Adrenal gland (tissue), 12 donors: ENCODE results near the gene MPI. TPM values are rescaled to one million over a fixed set of nuclear protein-coding genes. Genes with fewer than 3 reads are reported as not detected.

ENCODE experiments used
- DNase-seq, 7 donors: peaks; one replicate each; pipeline ENCODE4 v3.0.0-alpha.2; 2019 to 2020
- H3K27ac ChIP-seq, 5 donors: fragments of 200-600 bp; sonication (generic) in 4 of 5; 1 replicate in 3 of 5; 2 replicates in 2 of 5; pipeline versions ENCODE4 v1.5.1 to v1.8.0; 2016 to 2020; ENCODE audit warnings: mild to moderate bottlenecking in 1 of 5
- H3K27me3 ChIP-seq: fragments of 200-600 bp; 2 replicates; pipeline ENCODE4 v1.8.0; 2021
- H3K36me3 ChIP-seq, 2 donors: fragments of 200-600 bp; replicated peaks in 1 of 2; 1 replicate in 1 of 2; 2 replicates in 1 of 2; pipeline versions ENCODE4 v1.5.1 to v1.8.0; 2018 to 2022
- H3K4me1 ChIP-seq, 2 donors: fragments of 200-600 bp; replicated peaks in 1 of 2; 1 replicate in 1 of 2; 2 replicates in 1 of 2; pipeline versions ENCODE4 v1.5.1 to v1.8.0; 2018 to 2021
- H3K4me3 ChIP-seq, 4 donors: fragments of 200-600 bp; sonication (generic) in 3 of 4; one replicate each; pipeline ENCODE4 v1.5.1; 2016 to 2018
- H3K9me3 ChIP-seq, 3 donors: fragments of 200-600 bp; sonication (generic) in 1 of 3; replicated peaks in 1 of 3; 1 replicate in 2 of 3; 2 replicates in 1 of 3; pipeline versions ENCODE4 v1.5.1 to v1.8.0; 2016 to 2021
- POLR2A ChIP-seq, 2 donors: fragments of 450-650 bp; IDR thresholded peaks; one replicate each; pipeline ENCODE4 v1.6.1; 2017; ENCODE audit warnings: antibody characterized with exemption in 2 of 2, mild to moderate bottlenecking in 2 of 2, moderate library complexity in 1 of 2
- WGBS, 4 donors: extraction: QIAGEN DNeasy Blood & Tissue Kit in 2 of 4; methylation state at CpG; one replicate each; pipeline versions ENCODE4 v1.1.5 to v1.1.7; 2013 to 2017; 5-methylcytosine and 5-hydroxymethylcytosine counted together
- intact Hi-C, 2 donors: fragments of 100-400 bp; cut with DNase I; formaldehyde crosslinking; loops; one replicate each; pipeline versions ENCODE4 v1.14.1 to v1.15.0; 2022 to 2023
- polyA plus RNA-seq, 3 donors: library from polyadenylated mRNA; stranded (reverse); fragments of 200-250 nt in 2 of 3; fragments of 350-450 nt in 1 of 3; fragmentation: Illumina TruSeq in 1 of 3; extraction: RNeasy Lipid Tissue Mini Kit (QIAGEN cat#74804) in 1 of 3; gene quantifications; one replicate each; pipeline ENCODE4 v1.2.3, GENCODE V29; 2013 to 2014
- total RNA-seq, 9 donors: library from RNA; depleted of rRNA in 4 of 9; stranded (reverse); fragments of >200 nt in 4 of 9; fragments of 120-200 nt in 1 of 9; fragmentation: NEBNext Ultra II Directional in 1 of 9; extraction: Animal tissue kit (Norgen Biotek cat#: 25700) in 1 of 9; gene quantifications; one replicate each; pipeline versions ENCODE4 v1.1.0 to v1.2.4, GENCODE V29; 2013 to 2023
- TF ChIP-seq, protein P1 (sequence below), 6 experiments: fragments of 450-650 bp in 4 of 6; fragments of 200-600 bp in 2 of 6; sonication (generic) in 1 of 6; IDR thresholded peaks; 1 replicate in 5 of 6; 2 replicates in 1 of 6; pipeline versions ENCODE4 v1.5.1 to v1.8.0; 2016 to 2021; ENCODE audit warnings: antibody characterized with exemption in 6 of 6, mild to moderate bottlenecking in 2 of 6, moderate library complexity in 1 of 6
- donor health status: healthy with polysubstance abuse.
- donor health status: Bipolar disorder and iron deficiency.
- donor health status: DM: yes; HTN: yes; CAD: no.
- donor health status: DM: no; HTN: no; CAD: no.
- donor health status: DM: no; HTN: no; CAD: no.
- donor health status: DM: yes; HTN: yes; CAD: no.

MPI gene
- total and polyA plus RNA-seq, 12 donors, result 26.2 to 218 (median 105) TPM

DNA sequence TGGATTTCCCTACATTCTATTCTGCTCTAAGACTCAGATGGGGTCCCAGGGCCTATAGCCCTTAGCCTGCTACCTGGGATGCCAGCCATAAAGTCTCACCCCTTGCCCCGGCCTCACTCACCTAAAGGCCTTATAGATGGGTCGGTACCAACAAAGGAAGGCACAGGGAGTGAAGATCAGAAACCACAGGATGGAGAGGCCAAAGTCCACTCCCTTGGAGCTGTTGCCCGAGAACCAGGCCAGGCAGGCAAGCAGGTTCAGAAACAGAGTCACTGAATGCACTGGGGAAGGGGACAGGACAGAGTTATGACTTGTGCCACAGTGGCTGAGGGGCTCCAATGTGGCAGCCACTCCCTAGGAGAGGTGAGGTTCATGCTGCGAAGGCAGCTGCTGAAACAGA lies 39.4 kb upstream of the MPI start:
- Histone ChIP-seq H3K4me3 (no peak overlapping the region), H3K36me3 (peaks cover 0 to 83% of the 10 kb centered on the region in 2 donors), H3K27ac (no peak overlapping the region), H3K4me1 (peaks cover 4 to 7% of the 10 kb centered on the region in 2 donors), H3K9me3 (no peaks in the 10 kb centered on the region), H3K27me3 (no peaks in the 10 kb centered on the region)
- no peak for DNase-seq
- WGBS, 4 donors, result 84 to 100% (median 99%) methylated on average over 4 of the region's 4 CpGs
- TF ChIP-seq, protein P1, sequence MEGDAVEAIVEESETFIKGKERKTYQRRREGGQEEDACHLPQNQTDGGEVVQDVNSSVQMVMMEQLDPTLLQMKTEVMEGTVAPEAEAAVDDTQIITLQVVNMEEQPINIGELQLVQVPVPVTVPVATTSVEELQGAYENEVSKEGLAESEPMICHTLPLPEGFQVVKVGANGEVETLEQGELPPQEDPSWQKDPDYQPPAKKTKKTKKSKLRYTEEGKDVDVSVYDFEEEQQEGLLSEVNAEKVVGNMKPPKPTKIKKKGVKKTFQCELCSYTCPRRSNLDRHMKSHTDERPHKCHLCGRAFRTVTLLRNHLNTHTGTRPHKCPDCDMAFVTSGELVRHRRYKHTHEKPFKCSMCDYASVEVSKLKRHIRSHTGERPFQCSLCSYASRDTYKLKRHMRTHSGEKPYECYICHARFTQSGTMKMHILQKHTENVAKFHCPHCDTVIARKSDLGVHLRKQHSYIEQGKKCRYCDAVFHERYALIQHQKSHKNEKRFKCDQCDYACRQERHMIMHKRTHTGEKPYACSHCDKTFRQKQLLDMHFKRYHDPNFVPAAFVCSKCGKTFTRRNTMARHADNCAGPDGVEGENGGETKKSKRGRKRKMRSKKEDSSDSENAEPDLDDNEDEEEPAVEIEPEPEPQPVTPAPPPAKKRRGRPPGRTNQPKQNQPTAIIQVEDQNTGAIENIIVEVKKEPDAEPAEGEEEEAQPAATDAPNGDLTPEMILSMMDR (IDR thresholded peaks at IDR 0.05), result no peak
- no peak for TF ChIP-seq POLR2A (IDR thresholded peaks at IDR 0.05)
- intact Hi-C loops, result no loop called here

GRCh38 chr15:74851960-74852359 lies 37.9 kb upstream of the MPI start:
- 92 to 97% (median 93%) methylated on average over 5 to 7 of the region's 7 CpGs for WGBS, 4 donors

DNA sequence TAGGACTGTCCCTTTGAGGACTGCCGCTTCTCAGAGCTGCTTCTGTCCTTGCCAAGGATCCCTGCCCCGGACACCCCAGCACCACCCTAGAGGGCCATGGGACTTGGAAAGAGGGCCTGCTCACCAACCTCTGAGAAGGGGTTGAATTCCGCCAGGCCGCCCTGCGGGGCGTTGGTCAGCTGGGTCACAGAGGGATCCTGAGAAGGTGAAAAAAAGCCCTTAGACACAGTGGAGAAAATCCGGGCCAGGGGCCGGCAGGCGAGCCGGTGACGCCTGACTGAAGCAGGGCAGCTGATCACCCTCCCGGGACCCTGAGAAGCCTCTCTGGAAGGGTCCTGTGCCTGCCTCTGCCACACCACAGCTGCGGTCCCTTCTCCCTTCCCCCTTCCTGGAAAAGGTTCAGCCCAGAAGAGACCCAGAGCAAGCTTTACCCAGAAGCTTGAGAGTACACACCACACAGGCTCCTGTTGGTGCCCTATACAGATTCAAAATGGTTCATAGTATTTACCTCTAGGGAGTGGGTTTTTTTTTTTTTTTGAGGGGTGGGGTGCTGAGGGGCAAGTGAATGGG lies 35.3 kb upstream of the MPI start:
- intact Hi-C loops, result no loop called here
- peaks cover 0 to 50% of the 10 kb centered on the region in 2 donors for H3K36me3 ChIP-seq
- WGBS, 4 donors, result 94 to 96% (median 95%) methylated on average over 8 to 13 of the region's 13 CpGs

More at GRCh38 chr15:74851960-74852359, 37.9 kb upstream of the MPI start:
- intact Hi-C loops, result no loop called here
- peaks cover 9% of the 10 kb centered on the region in 2 donors for H3K4me1 ChIP-seq
- DNase-seq, result no peak
- no peak overlapping the region for H3K4me3 ChIP-seq
- TF ChIP-seq, protein P1 (IDR thresholded peaks at IDR 0.05), result no peak
- no peak for TF ChIP-seq POLR2A (IDR thresholded peaks at IDR 0.05)
- no peaks in the 10 kb centered on the region for H3K27me3 ChIP-seq
- peaks cover 0 to 75% of the 10 kb centered on the region in 2 donors for H3K36me3 ChIP-seq
- no peaks in the 10 kb centered on the region for H3K9me3 ChIP-seq
- H3K27ac ChIP-seq, result no peak overlapping the region

DNA sequence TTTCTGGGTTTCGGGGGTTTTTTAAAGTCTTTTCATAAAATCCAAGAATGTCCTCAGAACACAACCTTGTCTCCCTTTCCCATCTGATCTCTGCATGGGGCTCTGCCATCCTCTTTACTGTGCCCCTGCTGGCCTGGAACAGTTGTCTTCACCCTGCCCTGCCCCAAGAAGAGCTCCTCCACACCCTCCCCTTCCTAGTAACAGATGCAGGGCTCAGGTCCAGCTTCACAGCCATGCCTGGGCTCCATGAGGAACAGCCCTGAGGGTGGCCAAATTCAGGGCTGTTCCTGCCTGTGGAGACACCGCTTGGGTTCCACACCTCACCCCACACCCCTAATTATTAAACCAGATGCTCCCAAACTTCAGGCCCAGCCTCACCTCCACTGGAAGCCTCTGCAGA lies 34.0 kb upstream of the MPI start:
- TF ChIP-seq, protein P1 (IDR thresholded peaks at IDR 0.05), result no peak
- no peak for TF ChIP-seq POLR2A (IDR thresholded peaks at IDR 0.05)
- H3K27me3 ChIP-seq, result no peaks in the 10 kb centered on the region
- no peak overlapping the region for H3K27ac ChIP-seq
- 86 to 96% (median 89%) methylated on average over 2 of the region's 2 CpGs for WGBS, 4 donors
- DNase-seq, result no peak
- peaks cover 0 to 36% of the 10 kb centered on the region in 2 donors for H3K36me3 ChIP-seq
- peaks cover 10 to 26% of the 10 kb centered on the region in 2 donors for H3K4me1 ChIP-seq
- no peaks in the 10 kb centered on the region for H3K9me3 ChIP-seq
- intact Hi-C loops, result no loop called here
- H3K4me3 ChIP-seq, result no peak overlapping the region

More for the DNA sequence above, 35.3 kb upstream of the MPI start:
- Histone ChIP-seq H3K4me1 (peaks cover 10 to 20% of the 10 kb centered on the region in 2 donors), H3K27me3 (no peaks in the 10 kb centered on the region), H3K4me3 (no peak overlapping the region), H3K9me3 (no peaks in the 10 kb centered on the region), H3K27ac (no peak overlapping the region)
- no peak for DNase-seq
- TF ChIP-seq, protein P1 (IDR thresholded peaks at IDR 0.05), result no peak
- TF ChIP-seq POLR2A (IDR thresholded peaks at IDR 0.05), result no peak
